HG03439 (cell line): Measurements from ENCODE around the gene CFAP100.

ENCODE experiments used
- ATAC-seq: cut with Tn5 transposase; IDR thresholded peaks from one replicate; pipeline ENCODE4 v1.9.1; 2021; ENCODE audit warnings: mild to moderate bottlenecking, moderate library complexity; ENCODE audit not compliant: unreplicated experiment

The CFAP100 gene

GRCh38 chr3:126475413-126476114, 80.9 kb downstream of the CFAP100 start, which contains the start of gene ZXDC:
Gene ZXDC (minus strand): TSS chr3:126475891. CDS start chr3:126475865, 26 bp downstream.
- peak; percentile 84 for ATAC-seq

GRCh38 chr3:126476166-126477060, 81.7 kb downstream of the CFAP100 start:
- peak; percentile 25 for ATAC-seq

- ATAC-seq = no peak
These were observed 82.3 kb downstream of the CFAP100 start for GRCh38 chr3:126477061-126477380.

GRCh38 chr3:126478581-126479310, 84.0 kb downstream of the CFAP100 start:
- ATAC-seq = no peak

- no peak for ATAC-seq
These were observed 84.9 kb downstream of the CFAP100 start for GRCh38 chr3:126479642-126480041.

- no peak for ATAC-seq
These were observed 85.5 kb downstream of the CFAP100 start for GRCh38 chr3:126480206-126480605.

- no peak for ATAC-seq
These were observed 86.2 kb downstream of the CFAP100 start for GRCh38 chr3:126480861-126481260.

- no peak for ATAC-seq
These were observed 87.2 kb downstream of the CFAP100 start for GRCh38 chr3:126481808-126482502.

- ATAC-seq = no peak
These were observed 88.0 kb downstream of the CFAP100 start for GRCh38 chr3:126482503-126483255.

- no peak for ATAC-seq
These were observed 88.6 kb downstream of the CFAP100 start for GRCh38 chr3:126483321-126483761.

GRCh38 chr3:126484148-126484547, 89.4 kb downstream of the CFAP100 start:
- ATAC-seq = no peak

GRCh38 chr3:126484662-126485061, 90.0 kb downstream of the CFAP100 start:
- ATAC-seq = no peak

GRCh38 chr3:126485176-126485897, 90.6 kb downstream of the CFAP100 start:
- no peak for ATAC-seq

- ATAC-seq = no peak
These were observed 91.2 kb downstream of the CFAP100 start for GRCh38 chr3:126485956-126486355.
